Liver (tissue), 9 donors: Measurements from ENCODE around the gene SLIT3. TPM values are rescaled to one million over a fixed set of nuclear protein-coding genes. Genes with fewer than 3 reads are reported as not detected.
"Not testable (repeated sequence)": the region's sequence is repeated elsewhere in the genome, so short reads cannot be mapped to it uniquely, and the experiment has no call there.

Source experiments
- DNase-seq: peaks from one replicate; pipeline ENCODE4 v3.0.0-alpha.2; 2017; ENCODE audit warnings: low spot score
- H3K27ac ChIP-seq, 2 donors: one replicate each; pipeline ENCODE4 v1.7.0; 2013; ENCODE audit warnings: inconsistent platforms in 2 of 2, low read length in 2 of 2, control low read depth in 1 of 2, low read depth in 1 of 2, mild to moderate bottlenecking in 1 of 2
- H3K27me3 ChIP-seq, 4 donors: one replicate each; pipeline versions ENCODE4 v1.6.1 to v1.7.0; 2013; ENCODE audit warnings: low read length in 3 of 4, inconsistent platforms in 1 of 4, mild to moderate bottlenecking in 1 of 4, moderate library complexity in 1 of 4; ENCODE audit not compliant: control insufficient read depth in 4 of 4, insufficient read depth in 4 of 4
- H3K36me3 ChIP-seq, 4 donors: one replicate each; pipeline versions ENCODE4 v1.6.1 to v1.7.0; 2013; ENCODE audit warnings: low read length in 3 of 4, mild to moderate bottlenecking in 3 of 4, low read depth in 1 of 4, moderate library complexity in 1 of 4; ENCODE audit not compliant: control insufficient read depth in 4 of 4, insufficient read depth in 3 of 4
- H3K4me1 ChIP-seq, 4 donors: one replicate each; pipeline versions ENCODE4 v1.6.1 to v1.7.0; 2013; ENCODE audit warnings: low read length in 3 of 4, mild to moderate bottlenecking in 3 of 4, moderate library complexity in 1 of 4; ENCODE audit not compliant: control insufficient read depth in 4 of 4, insufficient read depth in 4 of 4
- H3K4me3 ChIP-seq, 3 donors: one replicate each; pipeline versions ENCODE4 v1.6.1 to v1.7.0; 2013; ENCODE audit warnings: low read length in 3 of 3, control low read depth in 1 of 3, low read depth in 1 of 3, mild to moderate bottlenecking in 1 of 3
- H3K9ac ChIP-seq, 2 donors: one replicate each; pipeline ENCODE4 v1.7.0; 2013; ENCODE audit warnings: low read length in 2 of 2, mild to moderate bottlenecking in 2 of 2, moderate library complexity in 2 of 2, control low read depth in 1 of 2, low read depth in 1 of 2
- H3K9me3 ChIP-seq, 4 donors: one replicate each; pipeline versions ENCODE4 v1.6.1 to v1.7.0; 2013; ENCODE audit warnings: low read length in 3 of 4; ENCODE audit not compliant: control insufficient read depth in 4 of 4
- CTCF ChIP-seq: fragments of 150-350 bp; IDR thresholded peaks from 2 replicates; pipeline ENCODE4 v1.5.1; 2017; ENCODE audit warnings: improper control_type of control experiment, low read depth, low read length; ENCODE audit not compliant: missing input control
- EGR1 ChIP-seq, 2 donors: IDR thresholded peaks; 2 replicates each; pipeline ENCODE4 v1.6.1; 2016 to 2018; ENCODE audit warnings: antibody characterized with exemption in 2 of 2, low read depth in 2 of 2
- FOXA1 ChIP-seq: IDR thresholded peaks from 2 replicates; pipeline ENCODE4 v1.6.1; 2016; ENCODE audit warnings: antibody characterized with exemption
- FOXA2 ChIP-seq: IDR thresholded peaks from 2 replicates; pipeline ENCODE4 v1.6.1; 2016; ENCODE audit warnings: antibody characterized with exemption
- GABPA ChIP-seq, 2 donors: IDR thresholded peaks in 1 of 2; conservative IDR thresholded peaks in 1 of 2; 2 replicates each; pipeline ENCODE4 v1.6.1; 2016; ENCODE audit warnings: antibody characterized with exemption in 2 of 2, mild to moderate bottlenecking in 1 of 2, moderate library complexity in 1 of 2
- HNF4A ChIP-seq, 2 donors: conservative IDR thresholded peaks; 2 replicates each; pipeline ENCODE4 v1.6.1; 2016; ENCODE audit warnings: antibody characterized with exemption in 2 of 2, mild to moderate bottlenecking in 2 of 2
- HNF4G ChIP-seq: IDR thresholded peaks from 2 replicates; pipeline ENCODE4 v1.6.1; 2016; ENCODE audit warnings: antibody characterized with exemption
- JUND ChIP-seq, 2 donors: IDR thresholded peaks; 2 replicates each; pipeline ENCODE4 v1.6.1; 2016; ENCODE audit warnings: antibody characterized with exemption in 2 of 2
- NR2F2 ChIP-seq: IDR thresholded peaks from 2 replicates; pipeline ENCODE4 v1.6.1; 2016; ENCODE audit warnings: antibody characterized with exemption
- RAD21 ChIP-seq, 2 donors: IDR thresholded peaks; 2 replicates each; pipeline ENCODE4 v1.6.1; 2016; ENCODE audit warnings: antibody characterized with exemption in 2 of 2, mild to moderate bottlenecking in 2 of 2
- REST ChIP-seq: IDR thresholded peaks from 2 replicates; pipeline ENCODE4 v1.6.1; 2016; ENCODE audit warnings: antibody characterized with exemption, mild to moderate bottlenecking
- RXRA ChIP-seq, 2 donors: IDR thresholded peaks; 2 replicates each; pipeline ENCODE4 v1.6.1; 2017 to 2018; ENCODE audit warnings: antibody characterized with exemption in 2 of 2, mild to moderate bottlenecking in 1 of 2
- YY1 ChIP-seq: IDR thresholded peaks from 2 replicates; pipeline ENCODE4 v1.6.1; 2016; ENCODE audit warnings: antibody characterized with exemption, mild to moderate bottlenecking
- WGBS: extraction: QIAGEN DNeasy Blood & Tissue Kit; methylation state at CpG from one replicate; pipeline ENCODE4 v1.1.7; 2013; 5-methylcytosine and 5-hydroxymethylcytosine counted together
- polyA plus RNA-seq, 2 donors: library from polyadenylated mRNA; stranded (reverse) in 1 of 2; unstranded in 1 of 2; fragments of 200-250 nt in 1 of 2; fragments of >200 nt in 1 of 2; fragmentation: Nextera tagmentation in 1 of 2; extraction: Ambion mirVana in 1 of 2; gene quantifications; one replicate each; pipeline versions ENCODE4 v1.2.1 to v1.2.3, GENCODE V29; 2013 to 2015
- total RNA-seq, 2 donors: library from RNA; depleted of rRNA; stranded (reverse); fragments of >200 nt; gene quantifications; one replicate each; pipeline ENCODE4 v1.2.3, GENCODE V29; 2014
- TF ChIP-seq, protein P1 (sequence below): IDR thresholded peaks from 2 replicates; pipeline ENCODE4 v1.6.1; 2016; ENCODE audit warnings: antibody characterized with exemption
- TF ChIP-seq, protein P2 (sequence below): IDR thresholded peaks from 2 replicates; pipeline ENCODE4 v1.6.1; 2016; ENCODE audit warnings: antibody characterized with exemption
- TF ChIP-seq, protein P3 (sequence below): IDR thresholded peaks from 2 replicates; pipeline ENCODE4 v1.6.1; 2016; ENCODE audit warnings: antibody characterized with exemption
- donor health status: healthy.
- donor health status: healthy.
- donor health status: healthy.
- donor health status: healthy.
- donor health status: healthy.

SLIT3 gene
- total and polyA plus RNA-seq, 4 donors, result 0.61 to 1.3 (median 0.91) TPM

GRCh38 chr5:169213479-169213878 is 87.5 kb downstream of the SLIT3 start:
- H3K4me1 ChIP-seq, result no peaks in the 10 kb centered on the region
- H3K9ac ChIP-seq, result no peak overlapping the region
- peaks cover 0 to 5% (median 2%) of the 10 kb centered on the region in 4 donors for H3K27me3 ChIP-seq
- no peak overlapping the region for H3K4me3 ChIP-seq
- no peak for TF ChIP-seq FOXA1
- TF ChIP-seq HNF4G, result no peak
- TF ChIP-seq REST, result no peak
- no peak for TF ChIP-seq GABPA (IDR thresholded peaks at IDR 0.05 in 1 of 2, conservative IDR thresholded peaks at IDR 0.05 in 1 of 2)
- H3K27ac ChIP-seq, result no peak overlapping the region
- DNase-seq, result no peak
- H3K9me3 ChIP-seq, result no peaks in the 10 kb centered on the region
- H3K36me3 ChIP-seq, result no peaks in the 10 kb centered on the region

GRCh38 chr5:169211761-169212160 is 89.2 kb downstream of the SLIT3 start:
- not testable (repeated sequence) for H3K4me3 ChIP-seq, DNase-seq, H3K36me3 ChIP-seq, H3K9ac ChIP-seq, H3K27ac ChIP-seq, H3K9me3 ChIP-seq, H3K27me3 ChIP-seq, H3K4me1 ChIP-seq
- 91% methylated on average over 3 of the region's 3 CpGs for WGBS

GRCh38 chr5:169204788-169205400 is 96.0 kb downstream of the SLIT3 start:
- Histone ChIP-seq H3K36me3 (no peaks in the 10 kb centered on the region), H3K4me3 (no peak overlapping the region), H3K9ac (no peak overlapping the region), H3K9me3 (peaks cover 0 to 3% (median under 1%) of the 10 kb centered on the region in 4 donors), H3K27me3 (peaks cover 0 to 3% (median 0%) of the 10 kb centered on the region in 4 donors), H3K27ac (no peak overlapping the region), H3K4me1 (no peaks in the 10 kb centered on the region)
- TF ChIP-seq NR2F2 (no peak), HNF4A (conservative IDR thresholded peaks at IDR 0.05) (no peak), HNF4G (no peak), FOXA1 (no peak), CTCF (no peak), EGR1 (IDR thresholded peaks at IDR 0.05; ENCODE audit: low read depth in 2 of 2) (no peak), RXRA (IDR thresholded peaks at IDR 0.05) (no peak), GABPA (IDR thresholded peaks at IDR 0.05 in 1 of 2, conservative IDR thresholded peaks at IDR 0.05 in 1 of 2) (no peak), REST (no peak), RAD21 (IDR thresholded peaks at IDR 0.05) (no peak), YY1 (no peak), FOXA2 (no peak), JUND (IDR thresholded peaks at IDR 0.05) (no peak)
- TF ChIP-seq, protein P1, sequence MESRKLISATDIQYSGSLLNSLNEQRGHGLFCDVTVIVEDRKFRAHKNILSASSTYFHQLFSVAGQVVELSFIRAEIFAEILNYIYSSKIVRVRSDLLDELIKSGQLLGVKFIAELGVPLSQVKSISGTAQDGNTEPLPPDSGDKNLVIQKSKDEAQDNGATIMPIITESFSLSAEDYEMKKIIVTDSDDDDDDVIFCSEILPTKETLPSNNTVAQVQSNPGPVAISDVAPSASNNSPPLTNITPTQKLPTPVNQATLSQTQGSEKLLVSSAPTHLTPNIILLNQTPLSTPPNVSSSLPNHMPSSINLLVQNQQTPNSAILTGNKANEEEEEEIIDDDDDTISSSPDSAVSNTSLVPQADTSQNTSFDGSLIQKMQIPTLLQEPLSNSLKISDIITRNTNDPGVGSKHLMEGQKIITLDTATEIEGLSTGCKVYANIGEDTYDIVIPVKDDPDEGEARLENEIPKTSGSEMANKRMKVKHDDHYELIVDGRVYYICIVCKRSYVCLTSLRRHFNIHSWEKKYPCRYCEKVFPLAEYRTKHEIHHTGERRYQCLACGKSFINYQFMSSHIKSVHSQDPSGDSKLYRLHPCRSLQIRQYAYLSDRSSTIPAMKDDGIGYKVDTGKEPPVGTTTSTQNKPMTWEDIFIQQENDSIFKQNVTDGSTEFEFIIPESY, result no peak
- TF ChIP-seq, protein P2, sequence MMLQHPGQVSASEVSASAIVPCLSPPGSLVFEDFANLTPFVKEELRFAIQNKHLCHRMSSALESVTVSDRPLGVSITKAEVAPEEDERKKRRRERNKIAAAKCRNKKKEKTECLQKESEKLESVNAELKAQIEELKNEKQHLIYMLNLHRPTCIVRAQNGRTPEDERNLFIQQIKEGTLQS, result no peak
- TF ChIP-seq, protein P3, sequence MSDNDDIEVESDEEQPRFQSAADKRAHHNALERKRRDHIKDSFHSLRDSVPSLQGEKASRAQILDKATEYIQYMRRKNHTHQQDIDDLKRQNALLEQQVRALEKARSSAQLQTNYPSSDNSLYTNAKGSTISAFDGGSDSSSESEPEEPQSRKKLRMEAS, result no peak
- WGBS, result 74% methylated on average over 8 of the region's 8 CpGs
- no peak for DNase-seq
